GM10847 (cell line): ENCODE data around the gene ACLY.

Experiments used
- POLR2A ChIP-seq: IDR thresholded peaks from 2 replicates; pipeline ENCODE4 v1.6.1; 2011; ENCODE audit not compliant: insufficient read length; ENCODE audit errors: extremely low read depth

ACLY gene

GRCh38 chr17:41835800-41836549 is 82.8 kb downstream of the ACLY start, which contains the start of gene NT5C3B:
Gene NT5C3B (minus strand): TSS chr17:41836232. CDS start chr17:41836193, 39 bp downstream.
- TF ChIP-seq POLR2A = peak; percentile 43

GRCh38 chr17:41835214-41835799 is 83.4 kb downstream of the ACLY start:
- no peak for TF ChIP-seq POLR2A

DNA sequence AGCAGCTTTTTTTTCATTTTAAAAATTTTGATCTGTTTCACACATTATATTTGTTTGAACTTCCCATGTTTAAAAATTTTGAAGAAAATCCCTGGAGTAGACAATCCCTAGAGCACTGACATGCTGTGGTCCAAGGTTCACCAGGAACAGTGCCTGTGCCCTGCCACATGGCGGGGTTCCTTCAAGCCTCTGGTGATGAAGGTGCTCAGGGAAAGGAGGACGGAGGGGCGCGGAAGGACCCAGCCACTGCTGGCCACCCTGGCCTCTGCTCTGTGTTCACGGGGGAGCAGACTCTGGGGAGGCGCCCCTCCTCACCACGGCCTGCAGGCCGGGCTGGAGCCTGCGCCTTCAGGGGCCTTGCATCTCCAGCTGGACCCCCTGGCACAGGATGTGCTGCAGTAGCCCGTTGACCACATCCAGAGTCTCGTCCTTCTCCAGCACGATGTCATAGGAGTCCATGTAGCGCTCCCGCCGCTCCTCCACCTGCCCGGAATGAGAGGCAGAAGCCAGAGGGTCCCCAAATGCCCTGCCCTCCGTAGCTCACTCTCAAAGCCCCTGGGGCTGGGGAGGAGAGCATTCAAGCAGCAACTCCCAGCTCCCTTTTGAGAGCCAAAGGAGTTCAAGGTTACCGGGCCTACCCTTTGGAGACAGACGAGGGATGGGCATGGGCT is 93.4 kb downstream of the ACLY start:
- no peak for TF ChIP-seq POLR2A

DNA sequence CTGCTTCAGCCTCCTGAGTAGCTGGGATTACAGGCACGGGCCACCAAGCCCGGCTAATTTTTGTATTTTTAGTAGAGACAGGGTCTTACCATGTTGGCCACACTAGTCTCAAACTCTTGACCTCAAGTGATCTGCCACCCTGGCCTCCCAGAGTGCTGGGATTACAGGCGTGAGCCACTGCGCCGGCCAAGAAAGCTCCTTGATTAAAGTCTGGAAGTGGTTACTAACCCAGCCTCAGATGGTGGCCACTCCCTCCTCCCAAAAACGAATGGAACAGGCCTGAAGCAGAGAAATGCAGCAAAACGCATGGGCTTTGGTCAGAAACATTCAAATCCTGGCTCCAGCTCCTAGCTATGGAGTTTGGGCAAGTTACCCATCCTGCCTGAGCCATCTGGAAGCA is 94.7 kb downstream of the ACLY start:
- no peak for TF ChIP-seq POLR2A

GRCh38 chr17:41823580-41823979 is 95.2 kb downstream of the ACLY start:
- TF ChIP-seq POLR2A = no peak

DNA sequence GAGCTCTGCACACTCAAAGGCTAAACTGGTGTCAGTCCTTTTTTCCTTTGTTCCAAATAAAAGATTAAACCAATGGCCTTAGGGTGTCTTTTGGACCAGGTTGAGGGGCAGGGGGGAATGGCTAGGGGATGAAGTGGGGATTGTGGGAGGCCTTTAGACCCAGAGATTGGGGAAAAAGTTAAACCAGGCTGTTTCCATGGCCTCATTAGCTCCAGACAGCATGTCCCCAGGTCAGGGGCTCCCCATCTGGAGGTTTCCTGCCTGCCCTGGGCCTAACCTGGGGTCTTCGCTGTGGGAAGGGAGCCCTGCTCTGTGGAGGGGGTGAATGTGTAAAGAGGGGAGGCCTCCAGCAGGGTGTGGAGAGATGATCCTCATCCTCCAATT is 95.6 kb downstream of the ACLY start:
- TF ChIP-seq POLR2A = no peak

DNA sequence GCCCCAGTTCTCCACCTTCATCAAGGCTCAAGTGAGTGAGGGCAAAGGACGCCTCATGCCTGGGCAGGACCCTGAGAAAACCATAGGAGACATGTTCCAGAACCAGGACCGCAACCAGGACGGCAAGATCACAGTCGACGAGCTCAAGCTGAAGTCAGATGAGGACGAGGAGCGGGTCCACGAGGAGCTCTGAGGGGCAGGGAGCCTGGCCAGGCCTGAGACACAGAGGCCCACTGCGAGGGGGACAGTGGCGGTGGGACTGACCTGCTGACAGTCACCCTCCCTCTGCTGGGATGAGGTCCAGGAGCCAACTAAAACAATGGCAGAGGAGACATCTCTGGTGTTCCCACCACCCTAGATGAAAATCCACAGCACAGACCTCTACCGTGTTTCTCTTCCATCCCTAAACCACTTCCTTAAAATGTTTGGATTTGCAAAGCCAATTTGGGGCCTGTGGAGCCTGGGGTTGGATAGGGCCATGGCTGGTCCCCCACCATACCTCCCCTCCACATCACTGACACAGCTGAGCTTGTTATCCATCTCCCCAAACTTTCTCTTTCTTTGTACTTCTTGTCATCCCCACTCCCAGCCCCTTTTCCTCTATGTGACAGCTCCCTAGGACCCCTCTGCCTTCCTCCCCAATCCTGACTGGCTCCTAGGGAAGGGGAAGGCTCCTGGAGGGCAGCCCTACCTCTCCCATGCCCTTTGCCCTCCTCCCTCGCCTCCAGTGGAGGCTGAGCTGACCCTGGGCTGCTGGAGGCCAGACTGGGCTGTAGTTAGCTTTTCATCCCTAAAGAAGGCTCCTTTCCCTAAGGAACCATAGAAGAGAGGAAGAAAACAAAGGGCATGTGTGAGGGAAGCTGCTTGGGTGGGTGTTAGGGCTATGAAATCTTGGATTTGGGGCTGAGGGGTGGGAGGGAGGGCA is 96.3 kb downstream of the ACLY start:
- TF ChIP-seq POLR2A = no peak

DNA sequence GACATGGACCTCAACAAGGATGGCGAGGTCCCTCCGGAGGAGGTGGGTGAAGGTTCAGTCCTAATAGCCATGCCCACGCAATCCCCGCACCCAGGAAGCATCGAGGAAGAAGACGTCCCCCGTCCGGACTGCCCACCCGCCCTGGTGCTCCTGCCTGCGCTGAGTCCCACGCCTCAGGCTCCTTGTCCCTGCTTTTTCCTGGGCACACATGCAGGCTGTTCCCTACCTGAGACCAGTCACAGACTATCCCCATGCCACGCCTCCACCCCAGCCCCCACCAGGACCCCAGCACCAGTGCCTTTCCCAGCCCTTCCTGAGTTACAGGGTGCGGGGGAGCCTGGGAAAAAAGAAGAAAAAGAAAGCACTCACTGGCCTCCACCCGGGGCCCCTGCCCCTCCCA is 97.0 kb downstream of the ACLY start:
- TF ChIP-seq POLR2A = no peak

GRCh38 chr17:41818024-41818423 is 100.7 kb downstream of the ACLY start:
- no peak for TF ChIP-seq POLR2A
